GM12878 (cell line): ENCODE measurements around the gene C1QL2. TPM values are rescaled to one million over a fixed set of nuclear protein-coding genes. Genes with fewer than 3 reads are reported as not detected.

Experiments
- ATAC-seq: fragments of 200-7000 bp; cut with Tn5 transposase; 3 replicates; pipeline ENCODE4 v1.9.1; 2020; ENCODE audit warnings: mild to moderate bottlenecking, moderate library complexity
- BruUV-seq: library from RNA; stranded (reverse); fragments of 400-500 nt; replicated peaks from 2 replicates; lab custom pipeline; 2021; lab: Mats Ljungman, UMichigan
- CTCF ChIA-PET: fragments of 300-600 bp; sonication (Branson Sonifier 250); formaldehyde crosslinking; extraction: SDS; loops from one replicate; lab custom pipeline; 2021; ENCODE audit warnings: inconsistent platforms; lab: Yijun Ruan, JAX
- POLR2A ChIA-PET: fragments of 350-600 bp; formaldehyde crosslinking; extraction: SDS; loops from one replicate; lab custom pipeline; 2021; ENCODE audit warnings: inconsistent platforms; lab: Charles Lee
- RAD21 ChIA-PET: fragments of 300-600 bp; sonication (Branson Sonifier 250); formaldehyde crosslinking; loops from one replicate; lab custom pipeline; 2023; ENCODE audit warnings: antibody characterized with exemption; ENCODE audit not compliant: unreplicated experiment; lab: Charles Lee
- SMC1A ChIA-PET: fragments of 300-600 bp; sonication (Branson Sonifier 250); formaldehyde crosslinking; loops from one replicate; lab custom pipeline; 2023; ENCODE audit not compliant: unreplicated experiment, uncharacterized antibody; lab: Charles Lee
- DNase-seq: peaks from one replicate; pipeline ENCODE4 v3.0.0-alpha.2; 2011; ENCODE audit warnings: low read depth, low spot score
- FAIRE-seq: peaks from 3 replicates; lab custom pipeline; 2011; peaks lifted over from hg19 to GRCh38; lab: Jason Lieb, UNC
- H2AFZ ChIP-seq: 2 replicates; pipeline ENCODE4 v1.6.0; 2011; ENCODE audit warnings: low read depth, low read length, control low read depth; ENCODE audit not compliant: control insufficient read depth
- H3K27ac ChIP-seq: 2 replicates; pipeline ENCODE4 v1.5.1; 2011; ENCODE audit warnings: control low read depth; ENCODE audit not compliant: control insufficient read depth, insufficient read depth
- H3K27me3 ChIP-seq, 2 experiments: replicated peaks in 1 of 2; 2 replicates each; pipeline versions ENCODE4 v1.6.0 to v1.6.1; 2011; ENCODE audit warnings: low read length in 1 of 2; ENCODE audit not compliant: control insufficient read depth in 2 of 2, insufficient read depth in 2 of 2
- H3K36me3 ChIP-seq, 2 experiments: 2 replicates each; pipeline ENCODE4 v1.5.1; 2011; ENCODE audit warnings: low read length in 1 of 2; ENCODE audit not compliant: control insufficient read depth in 2 of 2, insufficient read depth in 2 of 2
- H3K4me1 ChIP-seq: 2 replicates; pipeline ENCODE4 v1.6.1; 2011; ENCODE audit warnings: mild to moderate bottlenecking, low read length, moderate library complexity, mixed read lengths; ENCODE audit not compliant: control insufficient read depth, insufficient read depth
- H3K4me2 ChIP-seq: 2 replicates; pipeline ENCODE4 v1.6.0; 2011; ENCODE audit warnings: control low read depth; ENCODE audit not compliant: control insufficient read depth, insufficient read depth
- H3K4me3 ChIP-seq: fragments of 200-600 bp; sonication (generic); 2 replicates; pipeline ENCODE4 v1.5.1; 2016
- H3K79me2 ChIP-seq: 2 replicates; pipeline ENCODE4 v1.6.0; 2011; ENCODE audit warnings: low read length; ENCODE audit not compliant: control insufficient read depth, insufficient read depth
- H3K9ac ChIP-seq: 2 replicates; pipeline ENCODE4 v1.8.0; 2011; ENCODE audit warnings: low read length, control low read depth, mixed read lengths; ENCODE audit not compliant: control insufficient read depth, insufficient read depth
- H3K9me3 ChIP-seq: replicated peaks from 3 replicates; pipeline ENCODE4 v1.5.1; 2011; ENCODE audit warnings: mild to moderate bottlenecking, low read length; ENCODE audit not compliant: control insufficient read depth, insufficient read depth
- H4K20me1 ChIP-seq: 2 replicates; pipeline ENCODE4 v1.6.0; 2011; ENCODE audit not compliant: control insufficient read depth, insufficient read depth
- BACH1 ChIP-seq: fragments of 450-650 bp; IDR thresholded peaks from 2 replicates; pipeline ENCODE4 v1.6.1; 2017; ENCODE audit warnings: mild to moderate bottlenecking, borderline replicate concordance
- BHLHE40 ChIP-seq, 2 experiments: fragments of 450-650 bp in 1 of 2; IDR thresholded peaks; 2 replicates each; pipeline ENCODE4 v1.6.1; 2011 to 2017; ENCODE audit warnings: low read depth in 2 of 2, borderline replicate concordance in 1 of 2, improper control_type of control experiment in 1 of 2, low read length in 1 of 2, mild to moderate bottlenecking in 1 of 2
- EGR1 ChIP-seq, 2 experiments: IDR thresholded peaks; 1 replicate in 1 of 2; 2 replicates in 1 of 2; pipeline ENCODE4 v1.6.1; 2011 to 2012; ENCODE audit warnings: low read depth in 2 of 2, low read length in 2 of 2, borderline replicate concordance in 1 of 2, mild to moderate bottlenecking in 1 of 2, moderate library complexity in 1 of 2
- IRF5 ChIP-seq: fragments of 450-650 bp; IDR thresholded peaks from 2 replicates; pipeline ENCODE4 v1.6.1; 2017; ENCODE audit warnings: borderline replicate concordance
- KLF5 ChIP-seq: fragments of 450-650 bp; IDR thresholded peaks from 2 replicates; pipeline ENCODE4 v1.6.1; 2014; ENCODE audit warnings: mild to moderate bottlenecking; ENCODE audit not compliant: partially characterized antibody
- MTA2 ChIP-seq: fragments of 450-650 bp; IDR thresholded peaks from 2 replicates; pipeline ENCODE4 v1.6.1; 2016; ENCODE audit warnings: low read depth, mild to moderate bottlenecking, moderate library complexity
- NFYA ChIP-seq: IDR thresholded peaks from 2 replicates; pipeline ENCODE4 v1.6.1; 2011; ENCODE audit warnings: low read depth, mild to moderate bottlenecking, low read length, improper control_type of control experiment, borderline replicate concordance
- PML ChIP-seq: IDR thresholded peaks from 2 replicates; pipeline ENCODE4 v1.6.1; 2012; ENCODE audit warnings: low read length, inconsistent platforms
- POLR2AphosphoS2 ChIP-seq: IDR thresholded peaks from 2 replicates; pipeline ENCODE4 v1.6.1; 2011; ENCODE audit warnings: low read depth, mild to moderate bottlenecking, low read length, improper control_type of control experiment, moderate library complexity
- RCOR1 ChIP-seq: conservative IDR thresholded peaks from 2 replicates; pipeline ENCODE4 v1.6.1; 2012; ENCODE audit warnings: low read depth, low read length, improper control_type of control experiment
- STAT1 ChIP-seq: fragments of 450-650 bp; conservative IDR thresholded peaks from 2 replicates; pipeline ENCODE4 v1.6.1; 2014; ENCODE audit warnings: antibody characterized with exemption, mild to moderate bottlenecking
- TBL1XR1 ChIP-seq: IDR thresholded peaks from 2 replicates; pipeline ENCODE4 v1.6.1; 2012; ENCODE audit warnings: low read depth, low read length, improper control_type of control experiment
- YBX1 ChIP-seq: fragments of 450-650 bp; IDR thresholded peaks from 2 replicates; pipeline ENCODE4 v1.6.1; 2016; ENCODE audit warnings: antibody characterized with exemption
- WGBS: methylation state at CpG from one replicate; pipeline ENCODE4 v1.1.6; 2016; ENCODE audit warnings: low lambda C conversion rate; ENCODE audit not compliant: insufficient replicate concordance, insufficient coverage; ENCODE audit errors: missing lambda C conversion rate; 5-methylcytosine and 5-hydroxymethylcytosine counted together
- in situ Hi-C: fragments of 300-500 bp; cut with MboI; formaldehyde crosslinking; loops from 9 replicates; pipeline ENCODE4 v1.14.3; 2018; ENCODE audit warnings: mixed read lengths
- intact Hi-C: fragments of 100-400 bp; cut with micrococcal nuclease; formaldehyde crosslinking; loops from one replicate; pipeline ENCODE4 v1.14.2; 2022; ENCODE audit not compliant: unreplicated experiment
- polyA plus RNA-seq, 11 experiments: library from polyadenylated mRNA; depleted of rRNA in 4 of 11; unstranded in 6 of 11; stranded (reverse) in 5 of 11; fragments of >200 nt; fragmentation: Nextera tagmentation in 4 of 11; fragmentation: Illumina TruSeq in 1 of 11; extraction: Ambion mirVana in 4 of 11; extraction: Trizol in 1 of 11; gene quantifications; 1 replicate in 1 of 11; 2 replicates in 10 of 11; pipeline versions ENCODE4 v1.2.1 to v1.2.3, GENCODE V29; 2011 to 2016; ENCODE audit warnings: inconsistent platforms in 2 of 11, missing spikeins in 2 of 11, low read depth in 1 of 11
- total RNA-seq, 4 experiments: library from RNA; depleted of rRNA in 3 of 4; stranded (reverse); fragments of >200 nt in 3 of 4; fragmentation: Illumina TruSeq in 1 of 4; extraction: Trizol in 1 of 4; gene quantifications; 2 replicates each; pipeline versions ENCODE4 v1.2.1 to v1.2.3, GENCODE V29; 2013 to 2021
- TF ChIP-seq, protein P1 (sequence below): fragments of 450-650 bp; IDR thresholded peaks from 2 replicates; pipeline ENCODE4 v1.6.1; 2017; ENCODE audit warnings: low read depth, mild to moderate bottlenecking, moderate library complexity

C1QL2 gene
- total and polyA plus RNA-seq, 10 of the 15 experiments (the other 5 are each of a cell fraction or from before 2014, with no cell fraction given): not detected

- in situ Hi-C loops: no loop called here
Measured at GRCh38 chr2:119195001-119195400, 36.5 kb upstream of the C1QL2 start.

More at GRCh38 chr2:119195001-119195400, 36.5 kb upstream of the C1QL2 start:
- ChIA-PET RAD21 (no interaction called here), CTCF (interaction anchor here (0.7 kb wide), 1 partner anchor 19 kb away, joined by 3 read pairs; no protein-coding TSS in a partner anchor), POLR2A (no interaction called here), SMC1A (interaction anchor here (0.6 kb wide), 1 partner anchor 49 kb away, joined by 3 read pairs; no protein-coding TSS in a partner anchor)
- no peak overlapping the region for H3K27ac ChIP-seq
- BruUV-seq: no TSS peak
- H3K9ac ChIP-seq: no peak overlapping the region
- no peaks in the 10 kb centered on the region for H3K4me1 ChIP-seq
- 25% methylated on average over 5 of the region's 5 CpGs for WGBS
- H3K4me3 ChIP-seq: no peak overlapping the region
- FAIRE-seq: no peak
- H3K79me2 ChIP-seq: no peaks in the 10 kb centered on the region
- no peak for ATAC-seq
- no peak for TF ChIP-seq BHLHE40 (IDR thresholded peaks at IDR 0.05; ENCODE audit: borderline replicate concordance in 1 of 2, low read depth in 2 of 2, low read length in 1 of 2)
- TF ChIP-seq IRF5: no peak
- TF ChIP-seq KLF5: no peak
- no peak for TF ChIP-seq YBX1
- no peak for TF ChIP-seq STAT1
- TF ChIP-seq, protein P1, sequence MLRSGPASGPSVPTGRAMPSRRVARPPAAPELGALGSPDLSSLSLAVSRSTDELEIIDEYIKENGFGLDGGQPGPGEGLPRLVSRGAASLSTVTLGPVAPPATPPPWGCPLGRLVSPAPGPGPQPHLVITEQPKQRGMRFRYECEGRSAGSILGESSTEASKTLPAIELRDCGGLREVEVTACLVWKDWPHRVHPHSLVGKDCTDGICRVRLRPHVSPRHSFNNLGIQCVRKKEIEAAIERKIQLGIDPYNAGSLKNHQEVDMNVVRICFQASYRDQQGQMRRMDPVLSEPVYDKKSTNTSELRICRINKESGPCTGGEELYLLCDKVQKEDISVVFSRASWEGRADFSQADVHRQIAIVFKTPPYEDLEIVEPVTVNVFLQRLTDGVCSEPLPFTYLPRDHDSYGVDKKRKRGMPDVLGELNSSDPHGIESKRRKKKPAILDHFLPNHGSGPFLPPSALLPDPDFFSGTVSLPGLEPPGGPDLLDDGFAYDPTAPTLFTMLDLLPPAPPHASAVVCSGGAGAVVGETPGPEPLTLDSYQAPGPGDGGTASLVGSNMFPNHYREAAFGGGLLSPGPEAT: no peak
- TF ChIP-seq NFYA: no peak
- TF ChIP-seq EGR1 (IDR thresholded peaks at IDR 0.05; ENCODE audit: borderline replicate concordance in 1 of 2, low read depth in 2 of 2, low read length in 2 of 2): no peak
- no peak for TF ChIP-seq PML
- TF ChIP-seq POLR2AphosphoS2: no peak
- TF ChIP-seq RCOR1: no peak
- no peak for TF ChIP-seq MTA2
- TF ChIP-seq TBL1XR1: no peak
- TF ChIP-seq BACH1: no peak
- H3K36me3 ChIP-seq: no peaks in the 10 kb centered on the region
- H3K27me3 ChIP-seq: peaks cover 0 to 1% of the 10 kb centered on the region in 2 experiments; a peak in 2 of 4 replicates
- H4K20me1 ChIP-seq: no peaks in the 10 kb centered on the region
- DNase-seq: no peak
- H2AFZ ChIP-seq: no peak overlapping the region
- intact Hi-C loops: no loop called here
- H3K4me2 ChIP-seq: no peak overlapping the region
- no peaks in the 10 kb centered on the region for H3K9me3 ChIP-seq
